Neural crest cell (in vitro differentiated cells): ENCODE data around the gene CCDC3. TPM values are rescaled to one million over a fixed set of nuclear protein-coding genes. Genes with fewer than 3 reads are reported as not detected.

Experiments
- DNase-seq: peaks from one replicate; pipeline ENCODE4 v3.0.0; 2021; ENCODE audit warnings: low read depth, mixed read lengths, low spot score
- H3K27ac Mint-ChIP-seq: one replicate; pipeline ENCODE4 v1.8.0; 2021; ENCODE audit warnings: mild to moderate bottlenecking, mixed read lengths; ENCODE audit not compliant: unreplicated experiment
- H3K27me3 Mint-ChIP-seq: 2 replicates; pipeline ENCODE4 v1.8.0; 2021; ENCODE audit warnings: low read depth, mild to moderate bottlenecking, mixed read lengths
- H3K36me3 Mint-ChIP-seq: 2 replicates; pipeline ENCODE4 v1.8.0; 2021; ENCODE audit warnings: low read depth, mild to moderate bottlenecking, mixed read lengths
- H3K4me1 Mint-ChIP-seq: 2 replicates; pipeline ENCODE4 v1.8.0; 2021; ENCODE audit warnings: mixed read lengths
- H3K4me3 Mint-ChIP-seq: one replicate; pipeline ENCODE4 v1.8.0; 2021; ENCODE audit warnings: mild to moderate bottlenecking, mixed read lengths
- H3K9me3 Mint-ChIP-seq: 2 replicates; pipeline ENCODE4 v1.8.0; 2021; ENCODE audit warnings: mixed read lengths
- CTCF ChIP-seq: fragments of 200-600 bp; sonication (generic); conservative IDR thresholded peaks from 2 replicates; pipeline ENCODE4 v1.5.0; 2021; ENCODE audit warnings: antibody characterized with exemption, mild to moderate bottlenecking
- total RNA-seq: library from RNA; stranded (reverse); gene quantifications from 2 replicates; pipeline ENCODE4 v1.2.1, GENCODE V29; 2021

CCDC3 gene
- total RNA-seq, 1 donor from 2014 or later, result 6.1 TPM

DNA sequence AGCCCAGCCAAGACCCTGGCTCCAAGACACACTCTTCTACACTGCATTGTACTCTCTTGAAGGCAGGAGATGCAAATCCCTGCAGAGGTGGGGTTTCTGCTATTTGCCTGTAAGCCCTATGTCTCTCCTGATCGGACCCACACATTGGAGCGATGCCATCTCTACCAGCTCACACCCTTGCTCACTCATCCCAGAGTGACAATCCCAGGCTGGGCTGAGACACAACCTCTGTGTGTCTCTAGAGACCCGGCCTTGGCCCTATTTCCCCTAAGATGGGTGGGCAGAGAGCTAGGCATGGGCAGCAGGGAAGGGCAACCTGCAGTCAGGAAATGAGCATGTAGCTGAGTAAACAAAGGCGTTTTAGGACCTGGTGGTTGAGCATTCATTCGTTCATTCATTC is 25.6 kb downstream of the CCDC3 start:
- no peaks in the 10 kb centered on the region for H3K9me3 Mint-ChIP-seq
- H3K4me1 Mint-ChIP-seq, result peaks cover 9% of the 10 kb centered on the region
- no peak for TF ChIP-seq CTCF
- H3K27me3 Mint-ChIP-seq, result no peaks in the 10 kb centered on the region
- no peaks in the 10 kb centered on the region for H3K36me3 Mint-ChIP-seq
- no peak overlapping the region for H3K27ac Mint-ChIP-seq
- DNase-seq, result no peak
- H3K4me3 Mint-ChIP-seq, result no peak overlapping the region

GRCh38 chr10:12975266-12975665 is 26.2 kb downstream of the CCDC3 start:
- no peaks in the 10 kb centered on the region for H3K9me3 Mint-ChIP-seq
- peak overlapping the region; percentile 39 for H3K27ac Mint-ChIP-seq
- TF ChIP-seq CTCF, result peak; percentile 43
- no peaks in the 10 kb centered on the region for H3K36me3 Mint-ChIP-seq
- DNase-seq, result no peak
- H3K4me1 Mint-ChIP-seq, result peaks cover 4% of the 10 kb centered on the region
- no peak overlapping the region for H3K4me3 Mint-ChIP-seq
- H3K27me3 Mint-ChIP-seq, result no peaks in the 10 kb centered on the region

DNA sequence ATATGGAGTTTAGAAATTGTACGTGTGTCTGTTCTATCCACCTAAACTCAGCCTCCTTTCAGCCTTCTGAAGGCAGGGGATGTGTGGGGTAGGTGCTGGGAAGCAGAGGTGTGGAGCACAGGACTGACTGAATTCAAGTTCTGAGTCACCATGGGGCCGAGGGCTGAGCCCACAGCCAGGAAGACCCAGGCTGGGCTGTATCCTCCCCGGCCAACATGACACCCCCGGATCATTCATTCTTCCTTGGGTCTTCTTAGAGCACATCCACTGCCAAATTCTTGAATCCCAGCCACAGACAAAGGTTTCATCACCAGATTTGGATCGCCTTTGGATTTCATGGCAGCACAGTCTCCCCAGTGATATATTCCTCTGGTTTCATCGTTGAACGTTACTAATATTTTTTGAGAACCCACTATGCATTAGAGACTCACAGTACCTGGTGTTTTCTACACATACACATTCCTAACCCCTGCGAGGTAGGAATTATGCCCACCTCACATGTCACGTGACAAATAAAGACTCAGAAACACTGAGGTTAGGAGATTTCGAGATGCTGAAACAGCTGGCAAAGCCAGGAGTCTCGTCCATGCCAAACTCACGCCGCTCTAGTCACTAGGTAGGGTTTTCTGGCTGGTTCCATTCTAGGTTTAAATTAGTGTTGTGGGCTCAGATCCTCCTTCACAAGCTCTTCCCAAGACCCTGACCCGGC is 26.9 kb downstream of the CCDC3 start:
- H3K36me3 Mint-ChIP-seq, result peaks cover 2% of the 10 kb centered on the region
- H3K27me3 Mint-ChIP-seq, result no peaks in the 10 kb centered on the region
- no peak for TF ChIP-seq CTCF
- DNase-seq, result no peak
- peaks cover 3% of the 10 kb centered on the region for H3K9me3 Mint-ChIP-seq
- H3K27ac Mint-ChIP-seq, result no peak overlapping the region
- no peak overlapping the region for H3K4me3 Mint-ChIP-seq
- H3K4me1 Mint-ChIP-seq, result no peaks in the 10 kb centered on the region

GRCh38 chr10:12974078-12974477 is 27.4 kb downstream of the CCDC3 start:
- Mint-ChIP-seq H3K9me3 (peaks cover 5% of the 10 kb centered on the region), H3K27me3 (no peaks in the 10 kb centered on the region), H3K4me3 (no peak overlapping the region), H3K4me1 (no peaks in the 10 kb centered on the region), H3K27ac (peak overlapping the region; percentile 5), H3K36me3 (peaks cover 2% of the 10 kb centered on the region)
- TF ChIP-seq CTCF, result no peak
- no peak for DNase-seq

DNA sequence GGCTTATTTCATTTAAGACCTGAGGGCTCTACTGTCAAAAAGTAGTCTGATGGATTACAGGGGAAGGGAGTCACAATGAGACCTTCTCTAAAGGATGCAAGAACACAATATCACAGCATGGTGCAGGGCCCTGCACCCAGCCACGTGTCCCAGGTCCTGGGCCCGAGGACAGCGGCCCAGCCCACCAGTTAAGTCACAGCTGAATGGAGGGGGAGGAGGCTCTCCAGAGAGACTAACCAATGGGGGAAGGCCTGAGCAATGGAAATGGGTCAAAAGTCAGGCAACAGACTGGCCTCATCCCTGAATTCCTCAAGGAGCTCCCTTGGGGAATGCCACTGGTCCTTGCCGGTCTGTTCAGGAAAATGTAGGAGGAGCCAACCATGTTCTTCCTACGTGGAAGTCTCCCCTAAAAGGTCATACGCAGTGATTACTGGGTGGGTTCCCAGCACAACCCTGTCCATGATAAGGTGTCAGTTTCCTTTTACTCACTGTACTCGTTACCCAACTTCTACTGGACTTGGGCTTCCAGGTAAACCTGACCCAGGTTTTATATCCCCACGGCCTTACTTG is 28.3 kb downstream of the CCDC3 start:
- TF ChIP-seq CTCF, result no peak
- no peaks in the 10 kb centered on the region for H3K27me3 Mint-ChIP-seq
- H3K36me3 Mint-ChIP-seq, result peaks cover 2% of the 10 kb centered on the region

More for the DNA sequence above, 28.3 kb downstream of the CCDC3 start:
- no peak overlapping the region for H3K4me3 Mint-ChIP-seq
- no peaks in the 10 kb centered on the region for H3K4me1 Mint-ChIP-seq
- no peak overlapping the region for H3K27ac Mint-ChIP-seq
- H3K9me3 Mint-ChIP-seq, result peaks cover 10% of the 10 kb centered on the region
- DNase-seq, result no peak
